ENCODE measurements around the gene NINJ2. TPM values are rescaled to one million over a fixed set of nuclear protein-coding genes. Genes with fewer than 3 reads are reported as not detected.

Gene NINJ2
- polyA plus RNA-seq, 1 of the 3 experiments (the other 2 are of a cell fraction), result 0.07 TPM

DNA sequence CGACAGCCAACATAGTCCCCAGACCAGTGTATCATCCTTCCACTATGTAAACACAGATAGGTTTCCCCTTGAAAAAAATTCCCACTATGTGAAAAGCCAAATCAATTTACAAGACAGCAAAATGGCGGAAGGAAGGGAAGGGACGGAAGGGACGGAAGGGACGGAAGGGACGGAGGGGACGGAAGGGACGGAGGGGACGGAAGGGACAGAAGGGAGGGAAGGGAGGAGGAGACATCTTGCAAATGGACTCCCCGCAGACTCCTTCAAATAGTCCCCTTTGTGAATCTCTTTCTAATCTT is 75.3 kb downstream of the NINJ2 start:
- no peaks in the 10 kb centered on the region for H3K9me3 ChIP-seq
- no peak overlapping the region for H2AFZ ChIP-seq (ENCODE audit: low read depth)
- POLR2A ChIA-PET, result no interaction called here
- H3K9ac ChIP-seq, result no peak overlapping the region
- no peak for TF ChIP-seq ELF1 (IDR thresholded peaks at IDR 0.05)
- TF ChIP-seq MEF2A (IDR thresholded peaks at IDR 0.05; ENCODE audit: borderline replicate concordance, low read depth), result no peak
- TF ChIP-seq, protein P1, sequence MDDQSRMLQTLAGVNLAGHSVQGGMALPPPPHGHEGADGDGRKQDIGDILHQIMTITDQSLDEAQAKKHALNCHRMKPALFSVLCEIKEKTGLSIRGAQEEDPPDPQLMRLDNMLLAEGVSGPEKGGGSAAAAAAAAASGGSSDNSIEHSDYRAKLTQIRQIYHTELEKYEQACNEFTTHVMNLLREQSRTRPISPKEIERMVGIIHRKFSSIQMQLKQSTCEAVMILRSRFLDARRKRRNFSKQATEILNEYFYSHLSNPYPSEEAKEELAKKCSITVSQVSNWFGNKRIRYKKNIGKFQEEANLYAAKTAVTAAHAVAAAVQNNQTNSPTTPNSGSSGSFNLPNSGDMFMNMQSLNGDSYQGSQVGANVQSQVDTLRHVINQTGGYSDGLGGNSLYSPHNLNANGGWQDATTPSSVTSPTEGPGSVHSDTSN (IDR thresholded peaks at IDR 0.05), result no peak
- TF ChIP-seq, protein P2, sequence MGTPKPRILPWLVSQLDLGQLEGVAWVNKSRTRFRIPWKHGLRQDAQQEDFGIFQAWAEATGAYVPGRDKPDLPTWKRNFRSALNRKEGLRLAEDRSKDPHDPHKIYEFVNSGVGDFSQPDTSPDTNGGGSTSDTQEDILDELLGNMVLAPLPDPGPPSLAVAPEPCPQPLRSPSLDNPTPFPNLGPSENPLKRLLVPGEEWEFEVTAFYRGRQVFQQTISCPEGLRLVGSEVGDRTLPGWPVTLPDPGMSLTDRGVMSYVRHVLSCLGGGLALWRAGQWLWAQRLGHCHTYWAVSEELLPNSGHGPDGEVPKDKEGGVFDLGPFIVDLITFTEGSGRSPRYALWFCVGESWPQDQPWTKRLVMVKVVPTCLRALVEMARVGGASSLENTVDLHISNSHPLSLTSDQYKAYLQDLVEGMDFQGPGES (IDR thresholded peaks at IDR 0.05; ENCODE audit: low read depth, low read length), result no peak
- no peak for TF ChIP-seq JUND (IDR thresholded peaks at IDR 0.05)
- no peak for TF ChIP-seq POLR2AphosphoS5 (IDR thresholded peaks at IDR 0.05; ENCODE audit: low read depth, low read length)
- no peak for TF ChIP-seq GATA2 (CRISPR knock-in tag; IDR thresholded peaks at IDR 0.05)
- TF ChIP-seq GABPA (IDR thresholded peaks at IDR 0.05; ENCODE audit: low read depth), result no peak
- no peak for TF ChIP-seq RCOR1 (IDR thresholded peaks at IDR 0.05; ENCODE audit: low read length)
- no peak for TF ChIP-seq FOXM1 (IDR thresholded peaks at IDR 0.05; ENCODE audit: low read depth)
- no peak for TF ChIP-seq EP300 (IDR thresholded peaks at IDR 0.05; ENCODE audit: borderline replicate concordance in 1 of 2, low read depth in 1 of 2, low read length in 1 of 2)
- TF ChIP-seq RXRA (IDR thresholded peaks at IDR 0.05; ENCODE audit: borderline replicate concordance, low read depth), result no peak
- TF ChIP-seq TCF12 (IDR thresholded peaks at IDR 0.05), result no peak
- TF ChIP-seq, protein P3, sequence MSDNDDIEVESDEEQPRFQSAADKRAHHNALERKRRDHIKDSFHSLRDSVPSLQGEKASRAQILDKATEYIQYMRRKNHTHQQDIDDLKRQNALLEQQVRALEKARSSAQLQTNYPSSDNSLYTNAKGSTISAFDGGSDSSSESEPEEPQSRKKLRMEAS (IDR thresholded peaks at IDR 0.05; ENCODE audit: low read depth), result no peak
- H3F3A ChIP-seq (replicated peaks; ENCODE audit: insufficient read depth), result no peaks in the 10 kb centered on the region
- H3K4me2 ChIP-seq, result no peak overlapping the region
- 85% methylated on average over 10 of the region's 10 CpGs for WGBS (ENCODE audit: low lambda C conversion rate)
- H3K36me3 ChIP-seq (replicated peaks in 1 of 2; ENCODE audit: control insufficient read depth in 1 of 2, insufficient read depth in 2 of 2, low read length in 1 of 2), result no peaks in the 10 kb centered on the region
- H3K4me3 ChIP-seq (ENCODE audit: low read depth in 2 of 2, low read length in 1 of 2), result no peak overlapping the region
- H3K27ac ChIP-seq (ENCODE audit: low read depth in 2 of 2, low read length in 1 of 2), result no peak overlapping the region
- no peak for DNase-seq
- H3K27me3 ChIP-seq (ENCODE audit: insufficient read depth), result no peaks in the 10 kb centered on the region; the same call in 1 of the 2 replicates
- H3K4me1 ChIP-seq (ENCODE audit: control insufficient read depth in 1 of 2, insufficient read depth in 2 of 2, low read depth in 1 of 2, low read length in 1 of 2), result peaks cover 0 to 27% of the 10 kb centered on the region in 2 experiments; a peak in 2 of 4 replicates
- no peaks in the 10 kb centered on the region for H3K9me2 ChIP-seq
- no peaks in the 10 kb centered on the region for H3K79me2 ChIP-seq (ENCODE audit: insufficient read depth)
- H4K20me1 ChIP-seq (ENCODE audit: insufficient read depth), result no peaks in the 10 kb centered on the region
- CTCF ChIA-PET, result interaction anchor here (1.2 kb wide), 1 partner anchor 163 kb away, joined by 8 read pairs; the partner anchor contains the start of gene WNK1

DNA sequence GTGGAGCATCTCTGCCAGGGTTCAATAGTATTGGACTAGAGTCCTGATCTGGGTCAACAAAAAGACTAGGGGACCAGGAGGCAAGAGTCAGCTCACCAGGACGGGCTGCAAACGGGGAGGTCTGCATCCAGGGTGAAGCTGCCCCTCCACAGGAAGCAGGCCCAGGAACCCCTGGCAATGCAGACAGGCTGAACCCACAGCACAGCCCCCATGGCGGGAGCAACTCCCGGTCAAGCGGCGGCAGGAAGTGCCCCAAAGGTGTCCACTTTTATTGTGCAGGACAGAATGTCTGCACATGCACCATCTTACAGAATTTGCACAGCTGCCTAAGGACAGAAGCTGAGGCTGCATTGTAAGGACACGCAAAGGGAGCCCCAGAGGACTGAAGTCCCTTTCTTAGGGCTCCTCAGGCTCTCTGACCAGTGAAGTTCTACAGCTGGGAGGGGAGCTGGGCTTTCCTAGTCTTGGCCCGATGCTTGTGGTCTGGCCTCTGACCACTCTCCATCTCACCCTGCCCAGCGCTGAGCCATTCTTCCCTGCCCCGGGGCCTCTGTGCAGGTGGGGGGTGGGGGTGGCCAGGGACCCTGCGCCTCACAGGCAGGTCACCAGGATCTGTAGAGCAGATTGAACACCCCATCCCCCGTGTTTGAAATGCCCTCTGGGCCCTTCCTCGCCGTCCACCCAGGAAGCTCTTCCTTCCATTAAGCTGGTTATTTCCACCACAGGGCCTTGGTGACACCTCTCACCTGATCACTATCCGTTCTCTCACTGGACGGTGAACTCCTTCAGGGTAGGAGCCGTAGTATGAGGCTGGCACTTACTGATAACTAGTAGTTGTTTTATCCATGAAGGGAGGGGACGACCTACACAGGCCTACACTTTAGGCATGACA is 75.9 kb downstream of the NINJ2 start:
- no peaks in the 10 kb centered on the region for H3K79me2 ChIP-seq (ENCODE audit: insufficient read depth)
- H4K20me1 ChIP-seq (ENCODE audit: insufficient read depth), result no peaks in the 10 kb centered on the region
- DNase-seq, result no peak
- no peak overlapping the region for H3K27ac ChIP-seq (ENCODE audit: low read depth in 2 of 2, low read length in 1 of 2)
- H3K4me2 ChIP-seq, result no peak overlapping the region
- H3K9me3 ChIP-seq, result no peaks in the 10 kb centered on the region
- H3K36me3 ChIP-seq (replicated peaks in 1 of 2; ENCODE audit: control insufficient read depth in 1 of 2, insufficient read depth in 2 of 2, low read length in 1 of 2), result no peaks in the 10 kb centered on the region
- H3K4me1 ChIP-seq (ENCODE audit: control insufficient read depth in 1 of 2, insufficient read depth in 2 of 2, low read depth in 1 of 2, low read length in 1 of 2), result peaks cover 0 to 26% of the 10 kb centered on the region in 2 experiments; a peak in 2 of 4 replicates
- no peaks in the 10 kb centered on the region; the same call in 1 of the 2 replicates for H3K27me3 ChIP-seq (ENCODE audit: insufficient read depth)
- WGBS (ENCODE audit: low lambda C conversion rate), result 83% methylated on average over 11 of the region's 18 CpGs
- ChIA-PET CTCF (interaction anchor here (1.2 to 3.6 kb wide), 3 partner anchors 11 to 227 kb away, joined by 6 to 19 read pairs (median 8); partner anchors contain the start of gene WNK1), POLR2A (no interaction called here)
- no peaks in the 10 kb centered on the region for H3K9me2 ChIP-seq
- H2AFZ ChIP-seq (ENCODE audit: low read depth), result no peak overlapping the region
- no peak overlapping the region for H3K9ac ChIP-seq
- H3K4me3 ChIP-seq (ENCODE audit: low read depth in 2 of 2, low read length in 1 of 2), result no peak overlapping the region
- H3F3A ChIP-seq (replicated peaks; ENCODE audit: insufficient read depth), result no peaks in the 10 kb centered on the region
- TF ChIP-seq GATA2 (CRISPR knock-in tag; IDR thresholded peaks at IDR 0.05) (no peak), EP300 (IDR thresholded peaks at IDR 0.05; ENCODE audit: borderline replicate concordance in 1 of 2, low read depth in 1 of 2, low read length in 1 of 2) (no peak), FOXM1 (IDR thresholded peaks at IDR 0.05; ENCODE audit: low read depth) (no peak), GABPA (IDR thresholded peaks at IDR 0.05; ENCODE audit: low read depth) (no peak), MXI1 (IDR thresholded peaks at IDR 0.05; ENCODE audit: low read depth, low read length) (no peak), TAF1 (IDR thresholded peaks at IDR 0.05; ENCODE audit: borderline replicate concordance, low read depth, low read length) (no peak), RAD21 (IDR thresholded peaks at IDR 0.05; ENCODE audit: low read length) (no peak), SMC3 (IDR thresholded peaks at IDR 0.05; ENCODE audit: low read depth, low read length) (no peak), NFIC (IDR thresholded peaks at IDR 0.05; ENCODE audit: borderline replicate concordance) (no peak), RCOR1 (IDR thresholded peaks at IDR 0.05; ENCODE audit: low read length) (no peak), POLR2AphosphoS5 (IDR thresholded peaks at IDR 0.05; ENCODE audit: low read depth, low read length) (no peak)
- TF ChIP-seq, protein P2 (IDR thresholded peaks at IDR 0.05; ENCODE audit: low read depth, low read length), result no peak
- TF ChIP-seq, protein P4, sequence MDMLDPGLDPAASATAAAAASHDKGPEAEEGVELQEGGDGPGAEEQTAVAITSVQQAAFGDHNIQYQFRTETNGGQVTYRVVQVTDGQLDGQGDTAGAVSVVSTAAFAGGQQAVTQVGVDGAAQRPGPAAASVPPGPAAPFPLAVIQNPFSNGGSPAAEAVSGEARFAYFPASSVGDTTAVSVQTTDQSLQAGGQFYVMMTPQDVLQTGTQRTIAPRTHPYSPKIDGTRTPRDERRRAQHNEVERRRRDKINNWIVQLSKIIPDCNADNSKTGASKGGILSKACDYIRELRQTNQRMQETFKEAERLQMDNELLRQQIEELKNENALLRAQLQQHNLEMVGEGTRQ (IDR thresholded peaks at IDR 0.05; ENCODE audit: borderline replicate concordance, low read depth, low read length), result no peak
